NCI-H345 treated with DMSO at 0.1 percent for 48 hours (cell line): ENCODE measurements around the gene CTNNA3.

Experiments used
- DNase-seq: peaks from one replicate; lab custom pipeline; 2025; ENCODE audit not compliant: unreplicated experiment; lab: John Stamatoyannopoulos, UW

The CTNNA3 gene

GRCh38 chr10:66026321-66026720, 1669.7 kb downstream of the CTNNA3 start:
- no peak for DNase-seq

- no peak for DNase-seq
Measured at GRCh38 chr10:66025186-66025585, 1670.8 kb downstream of the CTNNA3 start.

- DNase-seq, result no peak
Measured at GRCh38 chr10:66021423-66021822, 1674.6 kb downstream of the CTNNA3 start.

GRCh38 chr10:66008221-66008620, 1687.8 kb downstream of the CTNNA3 start:
- no peak for DNase-seq

GRCh38 chr10:66006411-66006810, 1689.6 kb downstream of the CTNNA3 start:
- DNase-seq, result no peak

- no peak for DNase-seq
Measured at GRCh38 chr10:65993451-65993850, 1702.5 kb downstream of the CTNNA3 start.

- no peak for DNase-seq
Measured at GRCh38 chr10:65968871-65969270, 1727.1 kb downstream of the CTNNA3 start.

- DNase-seq, result no peak
Measured at GRCh38 chr10:65968437-65968836, 1727.6 kb downstream of the CTNNA3 start.

- DNase-seq, result no peak
Measured at GRCh38 chr10:65964205-65964604, 1731.8 kb downstream of the CTNNA3 start.

- no peak for DNase-seq
Measured at GRCh38 chr10:65952086-65952485, 1743.9 kb downstream of the CTNNA3 start.

- DNase-seq, result no peak
Measured at GRCh38 chr10:65950075-65950474, 1745.9 kb downstream of the CTNNA3 start.

GRCh38 chr10:65949526-65949925, 1746.5 kb downstream of the CTNNA3 start:
- no peak for DNase-seq

- no peak for DNase-seq
Measured at GRCh38 chr10:65945061-65945460, 1750.9 kb downstream of the CTNNA3 start.

GRCh38 chr10:65943451-65943850, 1752.5 kb downstream of the CTNNA3 start:
- DNase-seq, result no peak

- no peak for DNase-seq
Measured at GRCh38 chr10:65940816-65941662, 1755.0 kb downstream of the CTNNA3 start.

GRCh38 chr10:65940105-65940504, 1755.9 kb downstream of the CTNNA3 start:
- DNase-seq, result no peak

- no peak for DNase-seq
Measured at GRCh38 chr10:65931291-65932070, 1764.5 kb downstream of the CTNNA3 start.

- no peak for DNase-seq
Measured at GRCh38 chr10:65911151-65911835, 1784.7 kb downstream of the CTNNA3 start.

GRCh38 chr10:65910209-65910608, 1785.8 kb downstream of the CTNNA3 start:
- no peak for DNase-seq

GRCh38 chr10:65907199-65907712, 1788.7 kb downstream of the CTNNA3 start:
- DNase-seq, result no peak

- no peak for DNase-seq
Measured at GRCh38 chr10:65903620-65904019, 1792.4 kb downstream of the CTNNA3 start.
